ENCODE data around the gene FXYD6. TPM values are rescaled to one million over a fixed set of nuclear protein-coding genes. Genes with fewer than 3 reads are reported as not detected.

Gene FXYD6
- total and polyA plus RNA-seq, 3 experiments from 2014 or later = 0.11 TPM; not detected in 2

DNA sequence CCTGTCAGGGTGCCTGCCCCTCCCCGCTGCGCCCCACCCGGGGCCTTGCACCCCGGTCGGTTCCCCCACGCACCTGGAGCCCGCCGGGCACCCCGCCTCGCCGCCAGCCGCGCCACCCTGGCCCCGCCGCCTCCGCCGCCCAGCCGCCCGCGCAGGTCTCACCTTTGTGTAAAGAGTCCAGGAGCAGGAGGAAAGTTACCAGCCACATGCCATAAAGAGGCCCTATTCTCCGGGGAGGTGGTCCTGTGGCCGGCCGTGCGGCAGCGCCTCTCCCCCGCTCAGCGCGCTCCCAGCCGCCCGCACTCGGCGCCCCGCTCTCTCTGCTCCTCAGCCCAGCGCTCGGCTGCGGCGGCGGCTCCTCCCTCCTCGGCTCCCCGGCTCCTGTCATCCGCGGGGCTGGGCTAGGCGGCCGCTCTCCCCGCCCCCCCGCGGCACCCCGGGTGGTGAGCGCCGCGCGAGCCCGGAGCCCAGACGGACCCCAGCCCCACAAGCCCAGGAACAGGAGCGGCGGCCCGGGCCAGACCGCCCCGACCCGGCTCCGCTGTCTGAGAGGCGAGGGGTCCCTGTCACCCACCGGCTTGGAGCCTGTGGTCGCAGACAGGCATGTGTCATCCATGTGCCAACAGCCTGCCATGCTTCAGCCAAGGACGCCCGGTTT, 79.5 kb downstream of the FXYD6 start, which contains the start of gene DSCAML1:
TSS of gene DSCAML1 (minus strand) at position 345 of the 658 bp plus-strand sequence. CDS start at position 208, 137 bp downstream.
- peak within 1 kb of the TSS; percentile 21 to 88 (median 65) for H3K4me3 Mint-ChIP-seq
- H3K4me1 Mint-ChIP-seq = peaks cover 0 to 22% (median 14%) of the 10 kb centered on the region in 3 donors
- CTCF ChIA-PET = interaction anchor here (3.5 kb wide), 1 partner anchor 11 kb away, joined by 20 read pairs; no protein-coding TSS in a partner anchor
- Histone ChIP-seq H3K9me3 (ENCODE audit: low read length) (no peaks in the 10 kb centered on the region), H3K27me3 (ENCODE audit: insufficient read depth, low read length, poor library complexity, severe bottlenecking) (peaks cover 42% of the 10 kb centered on the region), H3K4me3 (ENCODE audit: low read length) (peak within 1 kb of the TSS; percentile 12), H3K27ac (ENCODE audit: low read depth, low read length) (no peak within 1 kb of the TSS), H3K36me3 (ENCODE audit: insufficient read depth, low read length) (no peaks in the 10 kb centered on the region), H3K4me1 (ENCODE audit: insufficient read depth, low read length) (peaks cover 18% of the 10 kb centered on the region)
- peak in 2 of 5 donors; percentile 28 to 65 for DNase-seq
- POLR2A ChIA-PET = interaction anchor here (0.5 kb wide), 1 partner anchor 167 kb away, joined by 3 read pairs; no protein-coding TSS in a partner anchor
- no peaks in the 10 kb centered on the region for H3K9me3 Mint-ChIP-seq
- H3K27me3 Mint-ChIP-seq = peaks cover 47 to 52% of the 10 kb centered on the region in 2 donors
- no peaks in the 10 kb centered on the region for H3K36me3 Mint-ChIP-seq
- peak within 1 kb of the TSS in 1 of 8 donors; percentile 22 for H3K27ac Mint-ChIP-seq

DNA sequence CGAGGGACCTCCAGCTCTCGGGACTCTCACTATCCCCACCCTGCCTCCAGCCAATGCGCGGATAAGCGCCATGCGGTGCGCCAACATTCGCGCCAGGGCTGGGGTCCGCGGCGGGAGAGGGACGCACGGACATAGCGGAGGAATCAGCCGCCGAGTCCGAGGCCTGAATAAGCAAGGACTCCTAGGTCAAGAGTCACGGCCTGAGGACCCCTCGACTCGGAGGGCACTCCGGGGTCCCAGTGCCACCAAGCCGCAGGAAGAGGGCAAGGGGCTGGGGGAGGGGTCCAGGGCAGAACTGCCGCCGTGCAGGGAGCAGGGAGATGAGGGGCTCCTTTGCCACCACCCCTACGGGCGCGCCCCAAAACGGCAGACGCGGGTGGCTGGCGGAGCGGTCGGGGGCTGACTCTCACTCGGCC, 80.0 kb downstream of the FXYD6 start:
- Mint-ChIP-seq H3K27ac (no peak overlapping the region), H3K4me1 (peaks cover 0 to 22% (median 14%) of the 10 kb centered on the region in 3 donors), H3K27me3 (peaks cover 53 to 55% of the 10 kb centered on the region in 2 donors), H3K9me3 (no peaks in the 10 kb centered on the region), H3K4me3 (peak overlapping the region in 4 of 7 donors; percentile 19 to 76 (median 46)), H3K36me3 (no peaks in the 10 kb centered on the region)
- Histone ChIP-seq H3K27me3 (ENCODE audit: insufficient read depth, low read length, poor library complexity, severe bottlenecking) (peaks cover 42% of the 10 kb centered on the region), H3K9me3 (ENCODE audit: low read length) (no peaks in the 10 kb centered on the region), H3K4me3 (ENCODE audit: low read length) (no peak overlapping the region), H3K4me1 (ENCODE audit: insufficient read depth, low read length) (peaks cover 18% of the 10 kb centered on the region), H3K36me3 (ENCODE audit: insufficient read depth, low read length) (no peaks in the 10 kb centered on the region), H3K27ac (ENCODE audit: low read depth, low read length) (no peak overlapping the region)
- no peak for DNase-seq
- ChIA-PET CTCF (no interaction called here), POLR2A (interaction anchor here (0.5 kb wide), 1 partner anchor 168 kb away, joined by 3 read pairs; no protein-coding TSS in a partner anchor)

DNA sequence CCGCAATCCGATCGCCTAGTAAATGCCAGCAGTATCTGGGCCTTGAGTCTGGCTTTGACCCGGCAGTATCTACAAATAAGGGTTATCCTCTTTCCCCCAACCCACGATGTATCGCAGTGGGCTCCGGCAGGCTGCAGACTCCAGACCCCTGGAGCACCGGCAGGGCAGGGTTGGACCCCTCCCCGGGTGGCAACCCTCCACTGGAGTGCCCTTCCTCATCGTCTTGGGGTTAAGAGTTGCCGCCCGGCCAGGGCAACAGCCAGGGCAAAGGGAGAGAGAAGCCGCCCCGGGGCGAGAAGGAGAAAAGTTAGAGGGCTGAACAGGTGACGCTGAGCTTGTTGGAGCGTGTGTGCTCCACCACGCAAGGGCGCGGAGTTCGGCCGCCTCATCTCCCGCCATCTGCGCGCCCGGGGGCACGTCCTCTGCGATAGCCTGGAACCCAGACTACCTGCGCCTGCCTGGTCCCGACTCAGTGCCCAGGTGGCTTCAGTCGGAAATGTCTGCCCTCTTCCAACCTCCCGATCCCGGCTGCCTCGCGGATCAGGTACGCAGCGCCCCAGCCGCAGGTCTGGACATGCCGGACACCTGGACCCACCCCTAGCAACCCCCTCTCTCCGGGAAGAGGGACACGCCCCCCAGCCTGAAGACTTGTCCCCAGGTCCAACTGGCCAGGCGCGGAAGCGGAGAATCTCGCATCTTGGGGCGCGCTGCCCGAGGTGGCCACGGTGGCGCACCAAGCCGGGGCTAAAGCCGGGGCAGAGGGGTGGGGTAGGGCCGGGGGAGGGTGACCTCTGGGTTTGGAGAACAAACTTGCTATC, 80.6 kb downstream of the FXYD6 start:
- Histone ChIP-seq H3K9me3 (ENCODE audit: low read length) (no peaks in the 10 kb centered on the region), H3K27ac (ENCODE audit: low read depth, low read length) (no peak overlapping the region), H3K27me3 (ENCODE audit: insufficient read depth, low read length, poor library complexity, severe bottlenecking) (peaks cover 42% of the 10 kb centered on the region), H3K36me3 (ENCODE audit: insufficient read depth, low read length) (no peaks in the 10 kb centered on the region), H3K4me1 (ENCODE audit: insufficient read depth, low read length) (peaks cover 18% of the 10 kb centered on the region), H3K4me3 (ENCODE audit: low read length) (peak overlapping the region; percentile 12)
- DNase-seq = no peak
- POLR2A ChIA-PET = no interaction called here
- CTCF ChIA-PET = no interaction called here
- peaks cover 0 to 22% (median 14%) of the 10 kb centered on the region in 3 donors for H3K4me1 Mint-ChIP-seq
- H3K4me3 Mint-ChIP-seq = peak overlapping the region; percentile 21 to 88 (median 65)
- no peaks in the 10 kb centered on the region for H3K9me3 Mint-ChIP-seq
- peaks cover 59 to 62% of the 10 kb centered on the region in 2 donors for H3K27me3 Mint-ChIP-seq
- no peaks in the 10 kb centered on the region for H3K36me3 Mint-ChIP-seq
- H3K27ac Mint-ChIP-seq = peak overlapping the region in 1 of 8 donors; percentile 21

DNA sequence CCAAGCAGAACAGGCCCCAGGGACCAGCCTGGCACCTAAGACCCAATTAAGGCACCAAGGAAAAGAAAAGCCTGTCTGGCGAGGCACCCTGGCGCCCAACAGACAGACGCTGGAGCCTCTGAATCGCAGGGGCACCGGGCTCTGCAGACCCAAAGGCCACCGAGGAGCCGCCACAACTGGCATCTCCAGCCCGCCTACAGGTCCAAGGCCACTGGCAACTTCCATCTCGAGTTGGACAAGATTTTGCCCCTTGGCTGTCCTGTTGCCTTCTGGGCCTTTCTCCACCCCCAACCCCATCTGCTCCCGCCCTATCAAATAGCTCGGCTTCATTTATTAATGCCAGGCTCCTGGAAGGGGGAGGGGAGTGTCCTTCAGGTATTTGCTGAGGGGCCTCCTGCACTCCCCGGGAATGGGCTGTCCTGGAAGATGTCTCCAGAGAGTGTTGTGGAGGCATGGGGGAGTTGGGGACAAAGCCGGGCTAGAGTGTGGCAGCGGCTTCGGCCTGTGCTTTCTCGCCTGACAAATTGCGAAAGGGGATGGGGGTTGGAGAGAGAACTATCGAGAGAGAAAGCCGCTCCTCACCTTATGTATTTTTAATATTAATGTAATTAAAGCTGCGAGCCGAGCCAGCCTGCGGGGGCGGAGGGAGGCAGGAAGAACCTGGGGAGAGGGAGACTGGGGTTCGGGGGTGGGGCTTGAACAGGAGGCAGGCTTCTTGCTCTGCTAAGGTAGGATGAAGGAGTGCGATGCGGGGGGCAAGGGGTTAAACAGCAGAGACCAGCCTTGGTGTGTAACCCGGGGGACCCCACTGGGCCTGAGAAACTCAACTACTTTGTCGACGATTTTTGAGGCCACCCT, 81.5 kb downstream of the FXYD6 start:
- Mint-ChIP-seq H3K4me3 (peak overlapping the region in 6 of 7 donors; percentile 21 to 76 (median 56)), H3K9me3 (no peaks in the 10 kb centered on the region), H3K27ac (peak overlapping the region in 1 of 8 donors; percentile 90), H3K4me1 (peaks cover 0 to 22% (median 14%) of the 10 kb centered on the region in 3 donors), H3K36me3 (no peaks in the 10 kb centered on the region), H3K27me3 (peaks cover 59 to 70% of the 10 kb centered on the region in 2 donors)
- POLR2A ChIA-PET = no interaction called here
- peaks cover 42% of the 10 kb centered on the region for H3K27me3 ChIP-seq (ENCODE audit: insufficient read depth, low read length, poor library complexity, severe bottlenecking)
- H3K36me3 ChIP-seq (ENCODE audit: insufficient read depth, low read length) = no peaks in the 10 kb centered on the region
- H3K4me3 ChIP-seq (ENCODE audit: low read length) = no peak overlapping the region
- DNase-seq = no peak
- CTCF ChIA-PET = no interaction called here
- peaks cover 18% of the 10 kb centered on the region for H3K4me1 ChIP-seq (ENCODE audit: insufficient read depth, low read length)
- no peaks in the 10 kb centered on the region for H3K9me3 ChIP-seq (ENCODE audit: low read length)
- no peak overlapping the region for H3K27ac ChIP-seq (ENCODE audit: low read depth, low read length)

DNA sequence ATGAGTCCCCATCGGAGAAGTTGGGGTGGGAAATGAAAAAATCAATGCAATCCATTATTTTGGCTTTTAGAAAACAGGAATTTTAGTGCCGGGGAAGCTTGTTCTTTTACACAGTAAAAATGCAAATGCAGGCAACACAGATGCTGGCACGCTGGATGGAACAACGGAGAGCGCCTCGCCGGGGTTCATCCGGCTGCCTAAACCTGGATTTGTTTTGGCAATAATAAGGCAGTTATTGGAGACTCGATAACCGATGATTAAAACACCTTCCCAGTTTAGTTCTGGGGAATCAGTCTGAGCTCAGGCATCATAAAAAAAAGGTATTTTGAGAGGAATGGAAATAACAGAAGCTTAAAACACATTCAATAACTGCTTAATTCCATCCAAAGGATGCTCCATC, 82.3 kb downstream of the FXYD6 start:
- Mint-ChIP-seq H3K27ac (no peak overlapping the region), H3K27me3 (peaks cover 59 to 71% of the 10 kb centered on the region in 2 donors), H3K4me3 (no peak overlapping the region), H3K9me3 (no peaks in the 10 kb centered on the region), H3K36me3 (no peaks in the 10 kb centered on the region), H3K4me1 (peaks cover 0 to 22% (median 14%) of the 10 kb centered on the region in 3 donors)
- Histone ChIP-seq H3K27me3 (ENCODE audit: insufficient read depth, low read length, poor library complexity, severe bottlenecking) (peaks cover 42% of the 10 kb centered on the region), H3K36me3 (ENCODE audit: insufficient read depth, low read length) (no peaks in the 10 kb centered on the region), H3K9me3 (ENCODE audit: low read length) (no peaks in the 10 kb centered on the region), H3K4me1 (ENCODE audit: insufficient read depth, low read length) (peaks cover 18% of the 10 kb centered on the region), H3K27ac (ENCODE audit: low read depth, low read length) (no peak overlapping the region), H3K4me3 (ENCODE audit: low read length) (no peak overlapping the region)
- ChIA-PET CTCF (interaction anchor here (3.3 kb wide), 1 partner anchor 14 kb away, joined by 13 read pairs; no protein-coding TSS in a partner anchor), POLR2A (no interaction called here)
- DNase-seq = no peak

DNA sequence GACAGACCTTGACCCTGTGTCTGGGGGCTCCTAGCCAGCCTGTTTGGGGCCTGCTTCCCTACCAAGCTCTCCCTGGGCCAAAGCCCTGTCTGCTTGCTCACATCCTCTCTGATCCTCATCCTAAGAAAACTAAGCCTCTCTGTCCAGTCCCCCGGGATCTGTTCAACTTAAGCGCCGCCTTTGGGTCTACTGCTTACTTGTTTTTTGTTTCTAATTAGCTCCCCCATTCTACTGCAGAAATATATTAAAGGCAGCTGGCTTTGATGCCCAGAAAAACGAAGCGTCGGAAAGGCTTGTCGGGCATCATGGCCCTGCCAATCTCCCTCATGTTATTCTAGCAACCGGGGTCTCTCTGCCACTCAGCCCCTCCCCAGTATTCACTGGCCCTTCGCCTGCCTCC, 82.9 kb downstream of the FXYD6 start:
- Histone ChIP-seq H3K4me3 (ENCODE audit: low read length) (no peak overlapping the region), H3K27me3 (ENCODE audit: insufficient read depth, low read length, poor library complexity, severe bottlenecking) (peaks cover 42% of the 10 kb centered on the region), H3K36me3 (ENCODE audit: insufficient read depth, low read length) (no peaks in the 10 kb centered on the region), H3K9me3 (ENCODE audit: low read length) (no peaks in the 10 kb centered on the region), H3K27ac (ENCODE audit: low read depth, low read length) (no peak overlapping the region), H3K4me1 (ENCODE audit: insufficient read depth, low read length) (peaks cover 18% of the 10 kb centered on the region)
- Mint-ChIP-seq H3K27me3 (peaks cover 58 to 76% of the 10 kb centered on the region in 2 donors), H3K4me3 (peak overlapping the region in 1 of 7 donors; percentile 51), H3K27ac (peak overlapping the region in 1 of 8 donors; percentile 63), H3K9me3 (no peaks in the 10 kb centered on the region), H3K4me1 (peaks cover 0 to 22% (median 14%) of the 10 kb centered on the region in 3 donors), H3K36me3 (no peaks in the 10 kb centered on the region)
- DNase-seq = no peak
- ChIA-PET POLR2A (no interaction called here), CTCF (interaction anchor here (3.3 kb wide), 1 partner anchor 14 kb away, joined by 13 read pairs; no protein-coding TSS in a partner anchor)

DNA sequence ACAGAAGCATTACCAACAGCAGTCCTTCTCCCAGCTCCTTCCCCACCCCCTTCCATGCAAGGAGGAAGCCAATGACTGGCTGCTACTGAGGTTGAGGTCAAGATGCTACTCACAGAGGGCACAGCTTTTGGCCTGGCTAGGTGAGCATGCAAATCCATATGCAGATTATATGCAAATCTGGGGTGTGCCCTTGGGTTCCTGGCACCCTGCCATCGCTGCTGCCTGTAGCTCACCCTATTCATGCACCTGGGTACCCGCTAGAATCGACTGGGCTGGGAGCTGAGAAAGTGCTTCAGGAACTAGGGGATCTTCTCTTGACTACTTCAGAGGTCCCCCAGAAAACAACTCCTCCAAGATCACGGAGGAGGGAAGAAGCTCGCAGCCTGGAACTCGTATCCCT, 83.5 kb downstream of the FXYD6 start:
- no peaks in the 10 kb centered on the region for H3K36me3 ChIP-seq (ENCODE audit: insufficient read depth, low read length)
- peaks cover 57 to 78% of the 10 kb centered on the region in 2 donors for H3K27me3 Mint-ChIP-seq
- POLR2A ChIA-PET = no interaction called here
- CTCF ChIA-PET = interaction anchor here (3.3 kb wide), 1 partner anchor 15 kb away, joined by 13 read pairs; no protein-coding TSS in a partner anchor
- H3K4me1 ChIP-seq (ENCODE audit: insufficient read depth, low read length) = peaks cover 18% of the 10 kb centered on the region
- DNase-seq = no peak
- H3K36me3 Mint-ChIP-seq = no peaks in the 10 kb centered on the region
- no peak overlapping the region for H3K27ac ChIP-seq (ENCODE audit: low read depth, low read length)
- H3K4me1 Mint-ChIP-seq = peaks cover 0 to 22% (median 14%) of the 10 kb centered on the region in 3 donors
- no peaks in the 10 kb centered on the region for H3K9me3 ChIP-seq (ENCODE audit: low read length)
- peak overlapping the region in 1 of 8 donors; percentile 43 for H3K27ac Mint-ChIP-seq
- H3K4me3 ChIP-seq (ENCODE audit: low read length) = no peak overlapping the region
- H3K9me3 Mint-ChIP-seq = no peaks in the 10 kb centered on the region
- no peak overlapping the region for H3K4me3 Mint-ChIP-seq
- peaks cover 42% of the 10 kb centered on the region for H3K27me3 ChIP-seq (ENCODE audit: insufficient read depth, low read length, poor library complexity, severe bottlenecking)
